OCI-LY3 (cell line): ENCODE measurements around the gene DOCK2.
"Not testable (repeated sequence)": the region's sequence is repeated elsewhere in the genome, so short reads cannot be mapped to it uniquely, and the experiment has no call there.

Experiments
- EZH2phosphoT487 ChIP-seq: fragments of 200-600 bp; shearing (Covaris generic); IDR thresholded peaks from 2 replicates; pipeline ENCODE4 v1.6.1; 2018; ENCODE audit warnings: antibody characterized with exemption, mixed run types, low read depth
- TF ChIP-seq, protein P1 (sequence below): fragments of 200-600, 300-600 bp; sonication (generic); IDR thresholded peaks from 2 replicates; pipeline ENCODE4 v1.5.1; 2014; ENCODE audit warnings: antibody characterized with exemption, low read length, low read depth

DNA sequence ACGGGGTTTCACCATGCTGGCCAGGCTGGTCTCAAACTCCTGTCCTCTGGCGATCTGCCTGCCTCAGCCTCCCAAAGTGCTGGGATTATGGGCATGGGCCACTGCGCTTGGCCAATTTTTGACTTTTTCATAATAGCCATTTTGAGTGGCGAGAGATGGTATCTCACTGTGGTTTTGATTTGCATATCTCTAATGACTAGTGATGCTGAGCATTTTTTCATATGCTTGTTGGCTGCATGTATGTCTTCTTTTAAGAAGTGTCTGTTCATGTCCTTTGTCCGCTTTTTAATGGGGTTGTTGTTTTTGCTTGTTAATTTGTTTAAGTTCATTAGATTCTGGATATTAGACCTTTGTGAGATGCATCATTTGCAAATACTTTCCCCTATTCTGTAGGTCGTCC lies 129.9 kb downstream of the DOCK2 start:
- TF ChIP-seq, protein P1, sequence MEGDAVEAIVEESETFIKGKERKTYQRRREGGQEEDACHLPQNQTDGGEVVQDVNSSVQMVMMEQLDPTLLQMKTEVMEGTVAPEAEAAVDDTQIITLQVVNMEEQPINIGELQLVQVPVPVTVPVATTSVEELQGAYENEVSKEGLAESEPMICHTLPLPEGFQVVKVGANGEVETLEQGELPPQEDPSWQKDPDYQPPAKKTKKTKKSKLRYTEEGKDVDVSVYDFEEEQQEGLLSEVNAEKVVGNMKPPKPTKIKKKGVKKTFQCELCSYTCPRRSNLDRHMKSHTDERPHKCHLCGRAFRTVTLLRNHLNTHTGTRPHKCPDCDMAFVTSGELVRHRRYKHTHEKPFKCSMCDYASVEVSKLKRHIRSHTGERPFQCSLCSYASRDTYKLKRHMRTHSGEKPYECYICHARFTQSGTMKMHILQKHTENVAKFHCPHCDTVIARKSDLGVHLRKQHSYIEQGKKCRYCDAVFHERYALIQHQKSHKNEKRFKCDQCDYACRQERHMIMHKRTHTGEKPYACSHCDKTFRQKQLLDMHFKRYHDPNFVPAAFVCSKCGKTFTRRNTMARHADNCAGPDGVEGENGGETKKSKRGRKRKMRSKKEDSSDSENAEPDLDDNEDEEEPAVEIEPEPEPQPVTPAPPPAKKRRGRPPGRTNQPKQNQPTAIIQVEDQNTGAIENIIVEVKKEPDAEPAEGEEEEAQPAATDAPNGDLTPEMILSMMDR, result not testable (repeated sequence)
- not testable (repeated sequence) for TF ChIP-seq EZH2phosphoT487
